ENCODE results near the gene GORASP2.

The GORASP2 gene

DNA sequence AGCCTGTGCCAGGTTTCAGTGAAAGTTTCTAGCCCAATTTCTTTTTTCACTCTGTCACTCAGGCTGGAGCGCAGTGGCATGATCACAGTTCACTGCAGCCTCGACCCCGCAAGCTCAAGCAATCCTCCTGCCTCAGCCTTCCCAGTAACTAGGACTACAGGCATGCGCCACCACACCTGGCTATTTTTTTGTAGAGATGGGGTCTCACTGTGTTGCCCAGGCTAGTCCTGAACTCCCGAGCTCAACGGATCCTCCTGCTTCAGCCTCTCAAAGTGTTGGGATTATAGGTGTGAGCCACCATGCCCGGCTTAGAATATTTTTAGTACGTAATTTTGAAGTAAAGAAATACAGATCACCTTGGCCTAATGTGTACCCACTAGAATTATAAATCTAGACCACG lies 87.1 kb downstream of the GORASP2 start:
- H3K9me3 ChIP-seq (ENCODE audit: control insufficient read depth, low read length), result no peaks in the 10 kb centered on the region
- peaks cover 23% of the 10 kb centered on the region for H3K4me1 ChIP-seq (ENCODE audit: control insufficient read depth, insufficient read depth, low read length)
- no peak overlapping the region for H3K9ac ChIP-seq (ENCODE audit: low read length)
- no peak overlapping the region for H3K4me3 ChIP-seq (ENCODE audit: low read length)
- H3K36me3 ChIP-seq (ENCODE audit: control insufficient read depth, insufficient read depth, low read length, severe bottlenecking), result peaks cover 20% of the 10 kb centered on the region
- no peaks in the 10 kb centered on the region for H3K27me3 ChIP-seq (replicated peaks; ENCODE audit: control insufficient read depth, insufficient read depth, low read length)
- DNase-seq (ENCODE audit: low read depth), result no peak

Measured in adipocyte (in vitro differentiated cells).